HG02973 (cell line): Measurements from ENCODE around the gene PAN2.
"Not testable (repeated sequence)": the region's sequence is repeated elsewhere in the genome, so short reads cannot be mapped to it uniquely, and the experiment has no call there.

Experiments used
- ATAC-seq: cut with Tn5 transposase; IDR thresholded peaks from one replicate; pipeline ENCODE4 v1.9.1; 2021; ENCODE audit warnings: moderate library complexity; ENCODE audit not compliant: unreplicated experiment

PAN2 gene

DNA sequence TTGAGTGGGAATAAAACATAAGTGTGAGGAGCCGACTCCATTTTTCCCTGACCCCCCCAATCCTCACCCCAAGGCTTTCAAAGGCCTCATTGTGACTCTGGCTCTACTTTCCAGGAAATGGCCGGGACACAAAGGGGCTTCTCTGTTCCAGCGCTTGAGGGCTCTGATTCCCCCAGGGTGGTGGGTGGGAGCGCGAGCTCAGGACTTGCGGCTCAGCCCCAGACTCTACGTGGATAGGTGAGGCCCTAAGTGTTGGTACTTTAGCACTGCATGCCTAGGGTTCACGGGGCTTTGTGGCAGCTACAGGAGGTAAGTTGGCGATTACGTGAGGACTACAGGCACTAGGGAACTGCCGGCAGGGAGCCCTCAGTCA is 18.6 kb downstream of the PAN2 start:
- ATAC-seq: no peak

- no peak for ATAC-seq
Measured at GRCh38 chr12:56311003-56311402, 22.8 kb downstream of the PAN2 start.

GRCh38 chr12:56308714-56309113 is 25.1 kb downstream of the PAN2 start:
- no peak for ATAC-seq

- no peak for ATAC-seq
Measured at GRCh38 chr12:56307221-56307965, 26.4 kb downstream of the PAN2 start.

- ATAC-seq: no peak
Measured at GRCh38 chr12:56304872-56305590, 28.8 kb downstream of the PAN2 start.

- no peak for ATAC-seq
Measured at GRCh38 chr12:56304276-56304675, 29.5 kb downstream of the PAN2 start.

GRCh38 chr12:56300644-56301464 is 32.9 kb downstream of the PAN2 start:
- no peak for ATAC-seq

DNA sequence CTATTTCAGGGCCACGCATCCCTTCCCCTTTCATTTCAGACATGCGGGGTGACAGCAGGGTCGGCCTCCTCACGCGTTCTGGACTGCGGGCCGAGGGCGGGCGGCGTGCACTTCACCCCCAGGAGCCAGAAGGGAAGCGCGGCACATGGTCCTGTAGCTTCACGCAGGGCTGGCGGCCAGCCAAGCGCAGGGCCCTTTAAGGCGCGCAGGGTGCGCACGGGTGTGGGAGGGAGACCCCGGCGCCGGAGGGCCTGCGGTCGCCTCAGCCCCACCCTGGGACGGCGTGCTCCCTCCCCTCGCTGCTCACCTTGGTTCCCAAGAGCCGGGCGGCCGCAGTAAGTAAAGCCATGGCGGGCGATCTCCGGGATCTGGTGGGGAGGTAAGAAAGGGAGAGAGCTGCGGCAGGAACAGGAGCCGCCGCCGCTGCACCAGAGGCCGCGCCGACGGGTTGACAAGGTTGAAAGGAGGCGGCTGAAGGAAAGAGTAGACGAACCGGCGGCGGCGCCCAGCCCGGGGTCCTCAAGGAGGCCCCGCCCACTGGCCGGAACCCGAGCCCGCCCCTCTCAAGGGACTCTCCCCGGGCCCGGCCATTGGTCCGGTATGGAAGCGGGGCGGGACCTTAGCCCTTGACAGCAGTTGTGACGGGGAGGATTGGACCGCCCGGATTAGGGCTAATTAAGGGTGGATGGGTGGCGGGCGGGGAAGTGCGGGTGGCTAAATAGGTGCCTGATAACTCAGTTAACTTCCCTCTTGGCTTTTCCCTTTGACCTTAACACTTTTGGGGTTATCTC is 33.8 kb downstream of the PAN2 start, which contains the start of gene CS:
TSS of gene CS (minus strand) at position 478 of the 791 bp plus-strand sequence. CDS start at position 349, 129 bp downstream.
- ATAC-seq: peak; percentile 89

- no peak for ATAC-seq
Measured at GRCh38 chr12:56299308-56299852, 34.4 kb downstream of the PAN2 start.

- no peak for ATAC-seq
Measured at GRCh38 chr12:56298828-56299227, 35.0 kb downstream of the PAN2 start.

- ATAC-seq: no peak
Measured at GRCh38 chr12:56297400-56297799, 36.4 kb downstream of the PAN2 start.

GRCh38 chr12:56296295-56296694 is 37.5 kb downstream of the PAN2 start:
- no peak for ATAC-seq

DNA sequence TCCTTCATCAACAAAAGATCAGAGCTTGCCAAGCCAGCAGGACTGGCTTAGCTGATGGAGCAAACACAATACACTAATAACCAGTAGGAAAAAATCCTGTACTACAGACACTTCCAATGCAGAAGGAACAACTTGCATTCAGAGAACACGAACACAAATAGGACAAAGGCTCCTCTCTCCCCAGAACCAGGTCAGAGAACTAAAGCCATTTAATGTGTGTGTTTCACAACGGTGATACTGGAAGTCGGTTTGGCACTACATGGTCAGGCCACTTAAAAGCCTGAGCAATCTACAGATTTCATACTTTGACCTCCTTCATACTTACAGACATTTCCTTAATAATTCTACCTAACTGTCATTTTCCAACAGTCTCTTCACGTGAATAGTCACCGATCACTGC is 40.0 kb downstream of the PAN2 start:
- no peak for ATAC-seq

- no peak for ATAC-seq
Measured at GRCh38 chr12:56288705-56289387, 45.0 kb downstream of the PAN2 start.

GRCh38 chr12:56286044-56286830 is 47.6 kb downstream of the PAN2 start:
- no peak for ATAC-seq

DNA sequence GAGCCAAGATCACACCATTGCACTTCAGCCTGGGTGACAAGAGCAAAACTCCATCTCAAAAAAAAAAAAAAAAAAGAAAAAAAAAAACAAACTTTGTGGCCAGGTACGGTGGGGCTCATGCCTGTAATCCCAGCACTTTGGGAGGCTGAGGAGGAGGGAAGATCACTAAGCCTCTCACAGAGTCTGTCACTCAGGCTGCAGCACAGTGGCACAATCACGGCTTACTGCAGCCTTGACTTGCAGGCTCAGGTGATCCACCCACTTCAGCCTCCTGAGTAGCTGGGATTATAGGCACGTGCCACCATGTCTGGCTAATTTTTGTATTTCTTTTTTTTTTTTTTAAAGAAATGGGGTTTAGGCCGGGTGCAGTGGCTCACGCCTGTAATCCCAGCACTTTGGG is 49.5 kb downstream of the PAN2 start:
- ATAC-seq: not testable (repeated sequence)

GRCh38 chr12:56282579-56282978 is 51.2 kb downstream of the PAN2 start:
- ATAC-seq: no peak

GRCh38 chr12:56282030-56282429 is 51.8 kb downstream of the PAN2 start:
- no peak for ATAC-seq

DNA sequence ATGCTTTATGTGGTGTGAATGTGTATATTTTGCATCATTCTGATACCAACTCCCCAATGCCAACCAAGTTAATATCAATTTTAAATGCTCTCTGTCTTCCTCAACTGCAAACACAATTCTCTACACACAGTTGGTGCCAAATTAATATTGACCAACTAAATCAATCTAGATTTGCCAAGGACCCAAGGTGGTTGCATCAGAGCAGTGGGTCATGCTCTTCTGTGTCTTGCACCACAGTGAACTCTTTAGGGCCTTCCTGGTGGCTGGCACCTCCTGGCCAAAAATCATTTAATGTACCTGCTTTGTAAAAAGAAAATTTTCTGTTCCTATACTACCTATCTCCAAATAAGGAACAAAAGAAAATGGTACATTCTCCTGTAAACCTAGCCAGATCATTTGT is 53.0 kb downstream of the PAN2 start:
- ATAC-seq: no peak
